ENCODE data around the gene ATP2A1. TPM values are rescaled to one million over a fixed set of nuclear protein-coding genes. Genes with fewer than 3 reads are reported as not detected.

Gene ATP2A1
- total and polyA plus RNA-seq, 2 of the 4 experiments (the other 2 are of a cell fraction) = under 0.01 to 0.63 TPM

DNA sequence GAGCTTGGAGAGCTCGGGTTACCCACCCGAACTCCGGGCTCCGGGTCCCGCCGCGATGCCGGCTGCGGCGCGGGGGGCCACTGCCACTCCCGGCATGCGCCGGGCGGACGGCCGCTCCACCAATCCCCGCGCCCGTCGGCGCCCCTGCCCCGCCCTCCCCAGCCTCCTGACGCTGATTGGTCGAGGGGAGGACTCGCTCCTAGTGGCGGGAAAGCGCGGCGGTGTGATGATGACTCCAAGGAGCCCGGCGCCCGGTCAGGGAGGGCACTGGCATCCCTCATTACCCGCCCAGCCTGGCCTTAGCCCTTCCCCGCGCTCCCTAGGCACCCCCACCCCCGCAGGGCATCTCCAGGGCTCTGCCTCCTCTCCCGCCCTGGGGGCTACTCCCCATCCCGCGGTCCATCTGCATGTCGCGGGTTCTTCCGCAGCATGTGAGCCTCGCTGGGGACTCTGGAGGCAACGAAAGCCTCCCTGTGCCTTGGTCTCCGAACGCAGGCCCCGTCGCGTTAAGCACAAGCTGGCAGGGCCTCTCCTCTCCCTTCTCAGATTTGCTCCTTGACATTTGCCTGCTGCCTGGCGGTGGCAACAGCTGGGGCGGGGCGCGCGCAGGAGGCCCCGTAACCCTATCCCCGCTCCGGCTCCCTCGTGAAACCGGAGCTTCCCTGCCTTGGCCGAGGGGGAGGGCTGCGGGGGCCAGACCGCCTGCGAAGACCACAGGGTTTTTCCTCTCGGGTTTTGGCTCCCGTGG is 1.7 kb downstream of the ATP2A1 start:
- in situ Hi-C loops (cut with MboI; ENCODE audit: low sequenced_read_pairs) = loop anchor here (5.0 kb wide), 1 partner anchor 42 kb away; no protein-coding TSS in a partner anchor
- intact Hi-C loops (cut with micrococcal nuclease) = loop anchor here (5.0 kb wide), 1 partner anchor 37 kb away; no protein-coding TSS in a partner anchor
- no peaks in the 10 kb centered on the region for H3K36me3 ChIP-seq (ENCODE audit: control insufficient read depth, insufficient read depth, low read length)
- H3K79me1 ChIP-seq (ENCODE audit: low read depth in 1 of 2, low read length in 2 of 2) = peaks cover 4 to 13% of the 10 kb centered on the region in 2 experiments; a peak in 2 of 4 replicates
- peak overlapping the region; percentile 71 for H3K4me3 ChIP-seq (ENCODE audit: insufficient read depth, low read depth, low read length)
- H2AK5ac ChIP-seq (ENCODE audit: low read depth, low read length) = no peak overlapping the region; the same call in 1 of the 2 replicates
- peak overlapping the region; percentile 82; the same call in 1 of the 2 replicates for H3K56ac ChIP-seq (ENCODE audit: extremely low read depth, insufficient read depth, low read length)
- H3K18ac ChIP-seq (ENCODE audit: low read depth, low read length) = no peak overlapping the region
- no peak overlapping the region for H2BK20ac ChIP-seq (ENCODE audit: low read depth, low read length)
- peak overlapping the region; percentile 79 to 83 for H4K8ac ChIP-seq (ENCODE audit: low read depth in 2 of 2, low read length in 2 of 2)
- no peaks in the 10 kb centered on the region for H3K27me3 ChIP-seq (ENCODE audit: control insufficient read depth, insufficient read depth, low read length)
- peak overlapping the region; percentile 98 for H2AK9ac ChIP-seq (replicated peaks; ENCODE audit: low read depth, low read length, poor library complexity)
- H3K4ac ChIP-seq (ENCODE audit: low read depth, low read length) = peak overlapping the region; percentile 61
- H4K91ac ChIP-seq (ENCODE audit: insufficient read depth, low read depth, low read length) = no peak overlapping the region
- peak overlapping the region; percentile 95 for H2AFZ ChIP-seq (replicated peaks; ENCODE audit: low read length, poor library complexity)
- no peak overlapping the region for H2BK15ac ChIP-seq (ENCODE audit: low read depth, low read length)
- H3K9me1 ChIP-seq (ENCODE audit: insufficient read depth, low read length) = peaks cover 7% of the 10 kb centered on the region; the same call in 1 of the 2 replicates
- H3K14ac ChIP-seq (replicated peaks; ENCODE audit: low read depth, low read length) = peak overlapping the region; percentile 85
- peak overlapping the region; percentile 88 for H3K23ac ChIP-seq (ENCODE audit: low read depth, low read length)
- peak overlapping the region; percentile 67 for H3K9ac ChIP-seq (ENCODE audit: low read depth, low read length)
- peak overlapping the region; percentile 28; the same call in 1 of the 2 replicates for H3K27ac ChIP-seq (ENCODE audit: insufficient read depth, low read length)
- POLR2A ChIA-PET (ENCODE audit: unreplicated experiment) = no interaction called here
- TF ChIP-seq, protein P1, sequence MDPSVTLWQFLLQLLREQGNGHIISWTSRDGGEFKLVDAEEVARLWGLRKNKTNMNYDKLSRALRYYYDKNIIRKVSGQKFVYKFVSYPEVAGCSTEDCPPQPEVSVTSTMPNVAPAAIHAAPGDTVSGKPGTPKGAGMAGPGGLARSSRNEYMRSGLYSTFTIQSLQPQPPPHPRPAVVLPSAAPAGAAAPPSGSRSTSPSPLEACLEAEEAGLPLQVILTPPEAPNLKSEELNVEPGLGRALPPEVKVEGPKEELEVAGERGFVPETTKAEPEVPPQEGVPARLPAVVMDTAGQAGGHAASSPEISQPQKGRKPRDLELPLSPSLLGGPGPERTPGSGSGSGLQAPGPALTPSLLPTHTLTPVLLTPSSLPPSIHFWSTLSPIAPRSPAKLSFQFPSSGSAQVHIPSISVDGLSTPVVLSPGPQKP (IDR thresholded peaks at IDR 0.05; ENCODE audit: borderline replicate concordance, low read depth, low read length) = no peak
- TF ChIP-seq USF2 (IDR thresholded peaks at IDR 0.05; ENCODE audit: low read depth, low read length) = 0 out of 2 replicates have a peak, but pooled peaks have one; percentile 9
- TF ChIP-seq RAD21 (IDR thresholded peaks at IDR 0.05; ENCODE audit: low read length) = no peak
- TF ChIP-seq MAZ (IDR thresholded peaks at IDR 0.05; ENCODE audit: borderline replicate concordance, low read depth, low read length) = peak; percentile 53; the same call in 1 of the 2 replicates
- TF ChIP-seq RFX5 (IDR thresholded peaks at IDR 0.05; ENCODE audit: low read depth, low read length) = no peak
- no peak for TF ChIP-seq FOS (IDR thresholded peaks at IDR 0.05; ENCODE audit: low read depth, low read length)
- no peak for TF ChIP-seq CHD1 (IDR thresholded peaks at IDR 0.05; ENCODE audit: low read depth, low read length)
- WGBS, 2 experiments (ENCODE audit: extremely low coverage in 2 of 2, insufficient read length in 1 of 2) = 0% methylated on average over 17 of the region's 66 CpGs; no CpG with 5 or more reads in 1 of the 2 experiments
- peak overlapping the region; percentile 89 for H3K4me2 ChIP-seq (ENCODE audit: low read depth, low read length)
- CTCF ChIA-PET = no interaction called here
- ATAC-seq (ENCODE audit: low read depth) = peak; percentile 99
- H4K5ac ChIP-seq (ENCODE audit: low read depth, low read length) = no peak overlapping the region
- no TSS peak for BruUV-seq (replicated peaks)
- H2BK120ac ChIP-seq (ENCODE audit: low read depth, low read length) = peak overlapping the region; percentile 4; the same call in 1 of the 2 replicates
- no peaks in the 10 kb centered on the region for H3K9me3 ChIP-seq (ENCODE audit: control insufficient read depth, insufficient read depth, low read length)
- dilution Hi-C loops (cut with HindIII; ENCODE audit: low sequenced_read_pairs, unreplicated experiment) = no loop called here
- no peak overlapping the region for H2BK5ac ChIP-seq (ENCODE audit: low read depth, low read length, poor library complexity, severe bottlenecking)
- peaks cover 7% of the 10 kb centered on the region; the same call in 1 of the 2 replicates for H3K4me1 ChIP-seq (ENCODE audit: control insufficient read depth, insufficient read depth, low read length)
- H4K20me1 ChIP-seq (ENCODE audit: insufficient read depth, low read length) = no peaks in the 10 kb centered on the region
- DNase-seq = peak; percentile 78
